K562 (cell line): Measurements from ENCODE around the gene MDP1. TPM values are rescaled to one million over a fixed set of nuclear protein-coding genes. Genes with fewer than 3 reads are reported as not detected.

Experiments
- ATAC-seq: fragments of 200-7000 bp; cut with Tn5 transposase; 3 replicates; pipeline ENCODE4 v1.9.1; 2020; ENCODE audit warnings: moderate library complexity
- BruUV-seq: library from RNA; stranded (reverse); fragments of 400-500 nt; replicated peaks from 2 replicates; lab custom pipeline; 2021; lab: Mats Ljungman, UMichigan
- CTCF ChIA-PET: fragments of 300-600 bp; formaldehyde crosslinking; extraction: SDS; loops from one replicate; lab custom pipeline; 2021; ENCODE audit warnings: low intra/inter-chr PET ratio; lab: Yijun Ruan, JAX
- POLR2A ChIA-PET: fragments of 300-600, 350-650 bp; sonication (Branson Sonifier 250); formaldehyde crosslinking; extraction: SDS; loops from one replicate; lab custom pipeline; 2021; ENCODE audit warnings: antibody characterized with exemption, inconsistent platforms; lab: Yijun Ruan, JAX
- DNase-seq, 4 experiments: peaks; one replicate each; pipeline versions ENCODE4 v3.0.0 to v3.0.0-alpha.2; 2011 to 2018; ENCODE audit warnings: low spot score in 3 of 4, mixed read lengths in 3 of 4; ENCODE audit errors: extremely low read depth in 1 of 4
- FAIRE-seq: peaks from 2 replicates; lab custom pipeline; 2011; peaks lifted over from hg19 to GRCh38; lab: Jason Lieb, UNC
- H2AFZ ChIP-seq: 2 replicates; pipeline ENCODE4 v1.6.0; 2011; ENCODE audit warnings: low read depth, low read length, control low read depth, inconsistent platforms
- H3K27ac ChIP-seq: fragments of 200-600 bp; 3 replicates; pipeline ENCODE4 v1.8.0; 2011; ENCODE audit warnings: low read depth, mild to moderate bottlenecking, control low read depth, inconsistent platforms, low read length, moderate library complexity, mixed read lengths; ENCODE audit errors: extremely low read depth
- H3K27me3 ChIP-seq, 2 experiments: fragments of 300-600 bp in 1 of 2; 2 replicates in 1 of 2; 3 replicates in 1 of 2; pipeline versions ENCODE4 v1.6.0 to v1.8.0; 2011; ENCODE audit warnings: inconsistent platforms in 2 of 2, low read length in 2 of 2, mild to moderate bottlenecking in 1 of 2, mixed read lengths in 1 of 2, moderate library complexity in 1 of 2; ENCODE audit not compliant: control insufficient read depth in 2 of 2, insufficient read depth in 2 of 2
- H3K36me3 ChIP-seq: fragments of 300-600 bp; 3 replicates; pipeline ENCODE4 v1.8.0; 2011; ENCODE audit warnings: mild to moderate bottlenecking, low read length, inconsistent platforms; ENCODE audit not compliant: control insufficient read depth, insufficient read depth
- H3K4me1 ChIP-seq, 2 experiments: fragments of 200-600 bp in 1 of 2; replicated peaks in 1 of 2; 2 replicates in 1 of 2; 3 replicates in 1 of 2; pipeline versions ENCODE4 v1.5.1 to v1.8.0; 2011; ENCODE audit warnings: inconsistent platforms in 2 of 2, low read length in 2 of 2, mild to moderate bottlenecking in 1 of 2, mixed read lengths in 1 of 2, moderate library complexity in 1 of 2; ENCODE audit not compliant: control insufficient read depth in 2 of 2, insufficient read depth in 2 of 2
- H3K4me2 ChIP-seq: 2 replicates; pipeline ENCODE4 v1.6.1; 2011; ENCODE audit warnings: low read length, control low read depth, inconsistent platforms, mixed read lengths; ENCODE audit not compliant: insufficient read depth
- H3K4me3 ChIP-seq: fragments of 200-600 bp; sonication (generic), shearing (Covaris generic); 2 replicates; pipeline ENCODE4 v1.5.1; 2016; ENCODE audit warnings: control low read depth, inconsistent platforms
- H3K79me2 ChIP-seq: fragments of 200-600 bp; 3 replicates; pipeline ENCODE4 v1.8.0; 2011; ENCODE audit warnings: low read length, inconsistent platforms; ENCODE audit not compliant: control insufficient read depth, insufficient read depth
- H3K9ac ChIP-seq, 2 experiments: 2 replicates each; pipeline versions ENCODE4 v1.6.0 to v1.6.1; 2011; ENCODE audit warnings: low read depth in 2 of 2, low read length in 2 of 2, control low read depth in 1 of 2, inconsistent platforms in 1 of 2, mild to moderate bottlenecking in 1 of 2, mixed read lengths in 1 of 2; ENCODE audit not compliant: insufficient read depth in 1 of 2
- H3K9me1 ChIP-seq: one replicate; pipeline ENCODE4 v1.6.0; 2011; ENCODE audit warnings: inconsistent platforms, mild to moderate bottlenecking, low read length, moderate library complexity; ENCODE audit not compliant: control insufficient read depth, insufficient read depth
- H3K9me3 ChIP-seq: replicated peaks from 2 replicates; pipeline ENCODE4 v1.5.1; 2011; ENCODE audit warnings: low read depth, low read length, inconsistent platforms; ENCODE audit not compliant: control insufficient read depth, insufficient read depth
- H4K20me1 ChIP-seq: replicated peaks from 2 replicates; pipeline ENCODE4 v1.6.1; 2011; ENCODE audit warnings: low read length, inconsistent platforms, mixed read lengths; ENCODE audit not compliant: control insufficient read depth, insufficient read depth
- CBX3 ChIP-seq, 2 experiments: IDR thresholded peaks; 1 replicate in 1 of 2; 2 replicates in 1 of 2; pipeline ENCODE4 v1.6.1; 2012; ENCODE audit warnings: inconsistent platforms in 2 of 2, low read length in 2 of 2, borderline replicate concordance in 1 of 2, control low read depth in 1 of 2
- CREB1 ChIP-seq, 2 experiments: sonication (generic) in 1 of 2; formaldehyde crosslinking in 1 of 2; IDR thresholded peaks; 2 replicates each; pipeline versions ENCODE4 v1.6.1 to v1.8.0; 2012 to 2022; ENCODE audit warnings: inconsistent platforms in 1 of 2, mild to moderate bottlenecking in 1 of 2, missing genetic modification reagents in 1 of 2, moderate library complexity in 1 of 2
- KDM4B ChIP-seq, 2 experiments: fragments of 450-650 bp in 1 of 2; sonication (generic) in 1 of 2; IDR thresholded peaks; 2 replicates each; pipeline ENCODE4 v1.6.1; 2016 to 2017; ENCODE audit warnings: borderline replicate concordance in 2 of 2, antibody characterized with exemption in 1 of 2, low read depth in 1 of 2, mild to moderate bottlenecking in 1 of 2
- KLF1 ChIP-seq: fragments of 450-650 bp; IDR thresholded peaks from 2 replicates; pipeline ENCODE4 v1.6.1; 2016; ENCODE audit warnings: missing genetic modification characterization, missing compliant biosample characterization
- NR3C1 ChIP-seq: sonication (generic); formaldehyde crosslinking; IDR thresholded peaks from 2 replicates; pipeline ENCODE4 v1.8.1; 2022; ENCODE audit warnings: missing genetic modification reagents
- NUFIP1 ChIP-seq: fragments of 450-650 bp; IDR thresholded peaks from 2 replicates; pipeline ENCODE4 v1.6.1; 2018; ENCODE audit not compliant: partially characterized antibody
- OTX1 ChIP-seq: fragments of 450-650 bp; formaldehyde crosslinking; IDR thresholded peaks from 2 replicates; pipeline ENCODE4 v1.4.0; 2022; ENCODE audit warnings: mild to moderate bottlenecking
- RNF2 ChIP-seq: sonication (generic); IDR thresholded peaks from 2 replicates; pipeline ENCODE4 v1.6.1; 2016
- TBL1XR1 ChIP-seq, 2 experiments: IDR thresholded peaks; 2 replicates each; pipeline ENCODE4 v1.6.1; 2012; ENCODE audit warnings: improper control_type of control experiment in 2 of 2, low read length in 2 of 2, mild to moderate bottlenecking in 1 of 2
- TRIM28 ChIP-seq: fragments of 450-650 bp; IDR thresholded peaks from 2 replicates; pipeline ENCODE4 v1.6.1; 2017
- ZKSCAN1 ChIP-seq: fragments of 150-350 bp; IDR thresholded peaks from 2 replicates; pipeline ENCODE4 v1.6.1; 2016; ENCODE audit warnings: low read depth, low read length
- ZNF24 ChIP-seq: fragments of 450-650 bp; IDR thresholded peaks from 2 replicates; pipeline ENCODE4 v1.6.1; 2016
- WGBS: fragments of 100-300 bp; shearing (Covaris generic); methylation state at CpG from one replicate; pipeline ENCODE4 v1.1.6; 2016; ENCODE audit warnings: low coverage, mixed read lengths; ENCODE audit not compliant: insufficient coverage; ENCODE audit errors: missing lambda C conversion rate; 5-methylcytosine and 5-hydroxymethylcytosine counted together
- in situ Hi-C: fragments of 300-500 bp; cut with MboI; formaldehyde crosslinking; loops from 4 replicates; pipeline ENCODE4 v1.15.0; 2018; ENCODE audit warnings: inconsistent platforms, mixed read lengths
- intact Hi-C: fragments of 100-400 bp; cut with micrococcal nuclease; formaldehyde crosslinking; loops from 2 replicates; pipeline ENCODE4 v1.14.2; 2022
- polyA plus RNA-seq, 8 experiments: library from polyadenylated mRNA; depleted of rRNA in 4 of 8; stranded (reverse) in 5 of 8; unstranded in 3 of 8; fragments of >200 nt; fragmentation: Nextera tagmentation in 2 of 8; fragmentation: Illumina TruSeq in 1 of 8; extraction: Ambion mirVana in 2 of 8; extraction: Trizol in 1 of 8; gene quantifications; 2 replicates each; pipeline versions ENCODE4 v1.2.1 to v1.2.3, GENCODE V29; 2011 to 2014; ENCODE audit warnings: inconsistent platforms in 1 of 8, missing spikeins in 1 of 8
- total RNA-seq, 7 experiments: library from RNA; depleted of rRNA in 6 of 7; stranded (reverse); fragments of >200 nt in 6 of 7; fragmentation: Illumina TruSeq in 2 of 7; extraction: Trizol in 2 of 7; gene quantifications; 2 replicates each; pipeline versions ENCODE4 v1.2.1 to v1.2.3, GENCODE V29; 2011 to 2021; ENCODE audit warnings: low replicate concordance in 1 of 7
- TF ChIP-seq, protein P1 (sequence below), 2 experiments: fragments of 450-650 bp; formaldehyde crosslinking in 1 of 2; IDR thresholded peaks; 2 replicates each; pipeline versions ENCODE4 v1.4.0 to v1.6.1; 2014 to 2020; ENCODE audit warnings: mild to moderate bottlenecking in 2 of 2, borderline replicate concordance in 1 of 2, low read depth in 1 of 2

MDP1 gene
- total and polyA plus RNA-seq, 9 of the 15 experiments (the other 6 are each of a cell fraction or from before 2014, with no cell fraction given) = 2.7 to 29.6 (median 11.0) TPM

DNA sequence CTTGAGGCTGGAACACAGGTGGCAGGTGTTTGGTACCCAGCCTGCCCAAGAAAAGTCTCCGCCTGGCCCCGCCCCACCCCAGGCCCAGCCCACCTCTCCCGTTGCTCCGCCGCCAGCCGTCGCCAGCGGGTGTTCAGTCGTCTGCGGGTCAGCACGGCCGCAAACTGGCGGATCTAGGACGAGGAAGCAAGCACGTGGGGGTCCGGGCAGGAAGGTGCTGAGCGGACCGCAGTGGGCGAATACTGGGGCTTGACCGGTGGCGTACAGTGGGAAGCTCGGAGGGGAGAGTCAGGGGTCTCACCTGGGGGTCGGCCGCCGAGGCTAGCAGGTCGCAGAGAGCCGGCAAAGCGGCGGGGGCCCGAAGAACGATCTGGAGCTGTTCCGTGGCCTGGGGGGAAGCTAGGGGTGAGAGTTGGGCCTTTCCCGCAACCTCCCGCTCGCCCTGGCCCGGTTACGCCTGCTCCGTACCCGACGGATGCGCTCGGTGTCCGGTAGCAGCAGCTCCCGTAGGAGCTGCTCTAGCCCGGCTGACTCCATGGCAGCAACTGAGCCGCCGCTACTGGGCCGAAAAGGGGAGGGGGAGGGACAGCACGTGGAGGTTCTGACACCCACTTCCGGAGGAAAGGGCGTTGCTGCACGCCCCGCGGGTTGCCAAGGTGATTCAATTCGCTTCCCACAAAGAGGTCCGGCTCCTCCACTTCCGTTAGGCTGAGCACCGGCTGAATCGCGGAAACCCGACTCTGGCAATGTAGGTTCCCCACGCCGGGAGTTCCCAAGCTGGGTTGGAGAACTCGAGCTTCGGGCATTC is 27.4 kb downstream of the MDP1 start, which contains the start of gene IPO4:
TSS of gene IPO4 (minus strand) at position 566 of the 808 bp plus-strand sequence. CDS start at position 537, 29 bp downstream.
- Histone ChIP-seq H3K4me3 (peak within 1 kb of the TSS; percentile 71), H3K36me3 (peaks cover 68% of the 10 kb centered on the region; the same call in 2 of the 3 replicates), H3K79me2 (peaks cover 24% of the 10 kb centered on the region), H2AFZ (peak within 1 kb of the TSS; percentile 76), H3K4me1 (peaks cover 0 to 21% of the 10 kb centered on the region in 2 experiments; a peak in 3 of 5 replicates), H3K9ac (peak within 1 kb of the TSS; percentile 87 to 91), H3K27me3 (no peaks in the 10 kb centered on the region), H3K27ac (peak within 1 kb of the TSS; percentile 65), H4K20me1 (peaks cover 9% of the 10 kb centered on the region; the same call in 1 of the 2 replicates), H3K9me1 (peaks cover 3% of the 10 kb centered on the region), H3K9me3 (no peaks in the 10 kb centered on the region), H3K4me2 (peak within 1 kb of the TSS; percentile 87)
- peak; percentile 96 for ATAC-seq
- FAIRE-seq = peak; percentile 95
- peak; percentile 87 to 96 (median 92) for DNase-seq
- ChIA-PET POLR2A (interaction anchor here (0.6 to 1.3 kb wide), 8 partner anchors 10 to 112 kb away, joined by 3 to 9 read pairs (median 4); partner anchors contain the start of genes DHRS1, IRF9, NOP9 and TINF2), CTCF (no interaction called here)
- BruUV-seq = no TSS peak
- in situ Hi-C loops (no loop called here), intact Hi-C loops (no loop called here)
- under 1% methylated on average over 35 of the region's 65 CpGs for WGBS
- peak; percentile 62; the same call in 1 of the 2 replicates for TF ChIP-seq RNF2
- peak in 1 of 2 experiments; percentile 86; a peak in 2 of 4 replicates for TF ChIP-seq KDM4B (IDR thresholded peaks at IDR 0.05; ENCODE audit: borderline replicate concordance in 2 of 2, low read depth in 1 of 2)
- no peak for TF ChIP-seq NR3C1 (CRISPR knock-in tag)
- TF ChIP-seq CBX3 (IDR thresholded peaks at IDR 0.05; ENCODE audit: borderline replicate concordance in 1 of 2, low read length in 2 of 2) = peak in 1 of 2 experiments; percentile 90; a peak in 2 of 3 replicates
- TF ChIP-seq TRIM28 = no peak; the same call in none of the 2 replicates
- TF ChIP-seq ZNF24 = peak; percentile 60; the same call in 1 of the 2 replicates
- TF ChIP-seq ZKSCAN1 = 0 out of 2 replicates have a peak, but pooled peaks have one; percentile 29
- no peak for TF ChIP-seq CREB1 (IDR thresholded peaks at IDR 0.05)
- peak; percentile 56; the same call in 1 of the 2 replicates for TF ChIP-seq CREB1 (CRISPR knock-in tag; IDR thresholded peaks at IDR 0.05)
- peak; percentile 74 for TF ChIP-seq NUFIP1
- TF ChIP-seq OTX1 (CRISPR knock-in tag) = 0 out of 2 replicates have a peak, but pooled peaks have one; percentile 7
- peak; percentile 97 for TF ChIP-seq KLF1 (tag)
- peak in 1 of 2 experiments; percentile 52; a peak in 3 of 4 replicates for TF ChIP-seq TBL1XR1 (IDR thresholded peaks at IDR 0.05; ENCODE audit: low read length in 2 of 2)
- TF ChIP-seq, protein P1, sequence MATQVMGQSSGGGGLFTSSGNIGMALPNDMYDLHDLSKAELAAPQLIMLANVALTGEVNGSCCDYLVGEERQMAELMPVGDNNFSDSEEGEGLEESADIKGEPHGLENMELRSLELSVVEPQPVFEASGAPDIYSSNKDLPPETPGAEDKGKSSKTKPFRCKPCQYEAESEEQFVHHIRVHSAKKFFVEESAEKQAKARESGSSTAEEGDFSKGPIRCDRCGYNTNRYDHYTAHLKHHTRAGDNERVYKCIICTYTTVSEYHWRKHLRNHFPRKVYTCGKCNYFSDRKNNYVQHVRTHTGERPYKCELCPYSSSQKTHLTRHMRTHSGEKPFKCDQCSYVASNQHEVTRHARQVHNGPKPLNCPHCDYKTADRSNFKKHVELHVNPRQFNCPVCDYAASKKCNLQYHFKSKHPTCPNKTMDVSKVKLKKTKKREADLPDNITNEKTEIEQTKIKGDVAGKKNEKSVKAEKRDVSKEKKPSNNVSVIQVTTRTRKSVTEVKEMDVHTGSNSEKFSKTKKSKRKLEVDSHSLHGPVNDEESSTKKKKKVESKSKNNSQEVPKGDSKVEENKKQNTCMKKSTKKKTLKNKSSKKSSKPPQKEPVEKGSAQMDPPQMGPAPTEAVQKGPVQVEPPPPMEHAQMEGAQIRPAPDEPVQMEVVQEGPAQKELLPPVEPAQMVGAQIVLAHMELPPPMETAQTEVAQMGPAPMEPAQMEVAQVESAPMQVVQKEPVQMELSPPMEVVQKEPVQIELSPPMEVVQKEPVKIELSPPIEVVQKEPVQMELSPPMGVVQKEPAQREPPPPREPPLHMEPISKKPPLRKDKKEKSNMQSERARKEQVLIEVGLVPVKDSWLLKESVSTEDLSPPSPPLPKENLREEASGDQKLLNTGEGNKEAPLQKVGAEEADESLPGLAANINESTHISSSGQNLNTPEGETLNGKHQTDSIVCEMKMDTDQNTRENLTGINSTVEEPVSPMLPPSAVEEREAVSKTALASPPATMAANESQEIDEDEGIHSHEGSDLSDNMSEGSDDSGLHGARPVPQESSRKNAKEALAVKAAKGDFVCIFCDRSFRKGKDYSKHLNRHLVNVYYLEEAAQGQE (IDR thresholded peaks at IDR 0.05; ENCODE audit: borderline replicate concordance) = 0 out of 2 replicates have a peak, but pooled peaks have one; percentile 11
- TF ChIP-seq, protein P1 (CRISPR knock-in tag; IDR thresholded peaks at IDR 0.05; ENCODE audit: low read depth) = no peak
